OCI-LY7 (cell line): ENCODE measurements around the gene ADAM11. TPM values are rescaled to one million over a fixed set of nuclear protein-coding genes. Genes with fewer than 3 reads are reported as not detected.

Source experiments
- BruUV-seq: library from RNA; stranded (reverse); fragments of 400-500 nt; replicated peaks from 2 replicates; lab custom pipeline; 2021; lab: Mats Ljungman, UMichigan
- CTCF ChIA-PET: fragments of 300-600 bp; sonication (Branson Sonifier 250); formaldehyde crosslinking; loops from one replicate; lab custom pipeline; 2022; ENCODE audit warnings: antibody characterized with exemption; ENCODE audit not compliant: unreplicated experiment; lab: Charles Lee
- POLR2A ChIA-PET: fragments of 300-600 bp; sonication (Branson Sonifier 250); formaldehyde crosslinking; loops from one replicate; lab custom pipeline; 2022; ENCODE audit warnings: antibody characterized with exemption; lab: Charles Lee
- DNase-seq: peaks from one replicate; pipeline ENCODE4 v3.0.0-alpha.2; 2015; ENCODE audit warnings: low spot score
- H2AFZ ChIP-seq: fragments of 200-600 bp; sonication (generic), shearing (Covaris generic); 2 replicates; pipeline ENCODE4 v1.6.1; 2014; ENCODE audit warnings: mild to moderate bottlenecking, antibody characterized with exemption, low read length, moderate library complexity
- H3K27ac ChIP-seq: fragments of 200-600 bp; sonication (generic); 2 replicates; pipeline ENCODE4 v1.5.1; 2014; ENCODE audit warnings: mixed run types, low read depth, mild to moderate bottlenecking, moderate library complexity, low read length, inconsistent platforms; ENCODE audit not compliant: poor library complexity, severe bottlenecking
- H3K36me3 ChIP-seq: fragments of 200-600 bp; sonication (generic); 2 replicates; pipeline ENCODE4 v1.6.1; 2014; ENCODE audit warnings: mild to moderate bottlenecking, antibody characterized with exemption, low read length, moderate library complexity, mixed read lengths; ENCODE audit not compliant: insufficient read depth
- H3K4me1 ChIP-seq: fragments of 200-600 bp; sonication (generic); 2 replicates; pipeline ENCODE4 v1.5.1; 2014; ENCODE audit warnings: mild to moderate bottlenecking, low read length; ENCODE audit not compliant: insufficient read depth, poor library complexity, severe bottlenecking
- H3K4me2 ChIP-seq: fragments of 200-600 bp; sonication (generic); 2 replicates; pipeline ENCODE4 v1.6.1; 2014; ENCODE audit warnings: mild to moderate bottlenecking, low read length
- H3K4me3 ChIP-seq: fragments of 200-600 bp; sonication (generic); 2 replicates; pipeline ENCODE4 v1.5.1; 2014; ENCODE audit warnings: mild to moderate bottlenecking, low read depth, low read length; ENCODE audit not compliant: poor library complexity, severe bottlenecking
- H3K79me2 ChIP-seq: fragments of 200-600 bp; sonication (generic); 2 replicates; pipeline ENCODE4 v1.6.1; 2016; ENCODE audit warnings: low read depth, mild to moderate bottlenecking, low read length, moderate library complexity, mixed read lengths; ENCODE audit not compliant: insufficient read depth
- H3K9me2 ChIP-seq: fragments of 200-600 bp; sonication (generic); 2 replicates; pipeline ENCODE4 v1.6.1; 2016; ENCODE audit warnings: mild to moderate bottlenecking, low read length, mixed read lengths; ENCODE audit not compliant: insufficient read depth
- H3K9me3 ChIP-seq: fragments of 200-600 bp; sonication (generic); 2 replicates; pipeline ENCODE4 v1.6.1; 2014; ENCODE audit warnings: mild to moderate bottlenecking, mixed run types, low read length, mixed read lengths
- H4K20me1 ChIP-seq: fragments of 200-600 bp; sonication (generic); 2 replicates; pipeline ENCODE4 v1.6.1; 2014; ENCODE audit warnings: mild to moderate bottlenecking, antibody characterized with exemption, low read length, moderate library complexity, mixed read lengths; ENCODE audit not compliant: insufficient read depth
- CTCF ChIP-seq: fragments of 200-600 bp; sonication (generic); conservative IDR thresholded peaks from 2 replicates; pipeline ENCODE4 v1.5.1; 2014; ENCODE audit warnings: mild to moderate bottlenecking, antibody characterized with exemption, low read length, moderate library complexity, mixed read lengths
- EZH2phosphoT487 ChIP-seq: fragments of 200-600 bp; sonication (generic); IDR thresholded peaks from 2 replicates; pipeline ENCODE4 v1.6.1; 2018; ENCODE audit warnings: low read depth, borderline replicate concordance, mild to moderate bottlenecking, mixed run types, antibody characterized with exemption, low read length, moderate library complexity, mixed read lengths
- intact Hi-C: fragments of 100-400 bp; cut with micrococcal nuclease; formaldehyde crosslinking; loops from one replicate; pipeline ENCODE4 v1.10.0; 2022; ENCODE audit not compliant: unreplicated experiment
- total RNA-seq, 2 experiments: library from RNA; depleted of rRNA in 1 of 2; stranded (reverse); fragments of >200 nt in 1 of 2; shearing (Covaris generic) in 1 of 2; gene quantifications; 2 replicates each; pipeline ENCODE4 v1.2.3, GENCODE V29; 2014 to 2022

ADAM11 gene
- total RNA-seq, 2 experiments from 2014 or later, result 1.1 to 3.3 TPM

GRCh38 chr17:44761932-44762810, 3.4 kb downstream of the ADAM11 start:
- no peak for DNase-seq
- no peaks in the 10 kb centered on the region for H3K36me3 ChIP-seq
- H3K9me3 ChIP-seq, result no peaks in the 10 kb centered on the region
- no TSS peak for BruUV-seq
- intact Hi-C loops, result no loop called here
- H3K4me3 ChIP-seq, result no peak overlapping the region
- H2AFZ ChIP-seq, result no peak overlapping the region
- no peaks in the 10 kb centered on the region for H3K79me2 ChIP-seq
- H3K4me1 ChIP-seq, result no peaks in the 10 kb centered on the region
- no peak overlapping the region for H3K27ac ChIP-seq
- ChIA-PET POLR2A (interaction anchor here (0.5 kb wide), 1 partner anchor 223 kb away, joined by 4 read pairs; no protein-coding TSS in a partner anchor), CTCF (no interaction called here)
- H3K4me2 ChIP-seq, result no peak overlapping the region
- no peaks in the 10 kb centered on the region for H4K20me1 ChIP-seq
- TF ChIP-seq EZH2phosphoT487, result no peak
- TF ChIP-seq CTCF, result no peak
- H3K9me2 ChIP-seq, result no peaks in the 10 kb centered on the region

- no peak for TF ChIP-seq EZH2phosphoT487
- no peak for TF ChIP-seq CTCF
- Histone ChIP-seq H3K4me3 (no peak overlapping the region), H3K79me2 (no peaks in the 10 kb centered on the region), H4K20me1 (no peaks in the 10 kb centered on the region), H3K36me3 (no peaks in the 10 kb centered on the region), H3K4me1 (no peaks in the 10 kb centered on the region), H2AFZ (no peak overlapping the region), H3K9me3 (no peaks in the 10 kb centered on the region), H3K4me2 (no peak overlapping the region), H3K27ac (no peak overlapping the region), H3K9me2 (no peaks in the 10 kb centered on the region)
- intact Hi-C loops, result no loop called here
- no TSS peak for BruUV-seq
- no peak for DNase-seq
- CTCF ChIA-PET, result no interaction called here
- POLR2A ChIA-PET, result no interaction called here
Measured at GRCh38 chr17:44763170-44763569, 4.4 kb downstream of the ADAM11 start.

- Histone ChIP-seq H3K4me1 (no peaks in the 10 kb centered on the region), H3K4me2 (no peak overlapping the region), H3K9me2 (no peaks in the 10 kb centered on the region), H4K20me1 (no peaks in the 10 kb centered on the region), H3K4me3 (no peak overlapping the region), H2AFZ (no peak overlapping the region), H3K27ac (no peak overlapping the region), H3K9me3 (no peaks in the 10 kb centered on the region), H3K79me2 (no peaks in the 10 kb centered on the region), H3K36me3 (no peaks in the 10 kb centered on the region)
- TF ChIP-seq EZH2phosphoT487 (no peak), CTCF (no peak)
- POLR2A ChIA-PET, result no interaction called here
- no TSS peak for BruUV-seq
- DNase-seq, result no peak
- CTCF ChIA-PET, result no interaction called here
- intact Hi-C loops, result no loop called here
Measured at GRCh38 chr17:44765965-44766364, 7.2 kb downstream of the ADAM11 start.
